Subcutaneous abdominal adipose tissue (tissue), 5 donors: ENCODE measurements around the gene VWA5B1.

Experiments
- H3K27ac ChIP-seq: one replicate; pipeline ENCODE4 v1.7.0; 2013; ENCODE audit warnings: low read depth, mild to moderate bottlenecking, inconsistent platforms, low read length, moderate library complexity
- H3K27me3 ChIP-seq, 5 donors: one replicate each; pipeline ENCODE4 v1.7.0; 2013; ENCODE audit warnings: low read length in 5 of 5, inconsistent platforms in 1 of 5; ENCODE audit not compliant: control insufficient read depth in 5 of 5, insufficient read depth in 4 of 5
- H3K36me3 ChIP-seq, 5 donors: one replicate each; pipeline ENCODE4 v1.7.0; 2013; ENCODE audit warnings: low read length in 5 of 5; ENCODE audit not compliant: control insufficient read depth in 5 of 5, insufficient read depth in 5 of 5
- H3K4me1 ChIP-seq, 5 donors: one replicate each; pipeline ENCODE4 v1.7.0; 2013; ENCODE audit warnings: low read length in 5 of 5, mild to moderate bottlenecking in 3 of 5, moderate library complexity in 1 of 5; ENCODE audit not compliant: control insufficient read depth in 5 of 5, insufficient read depth in 5 of 5
- H3K4me3 ChIP-seq, 5 donors: one replicate each; pipeline ENCODE4 v1.7.0; 2013; ENCODE audit warnings: low read length in 5 of 5, low read depth in 1 of 5
- H3K9ac ChIP-seq, 5 donors: one replicate each; pipeline ENCODE4 v1.7.0; 2013; ENCODE audit warnings: low read length in 5 of 5, mild to moderate bottlenecking in 4 of 5, moderate library complexity in 3 of 5
- H3K9me3 ChIP-seq, 5 donors: one replicate each; pipeline ENCODE4 v1.7.0; 2013; ENCODE audit warnings: low read length in 5 of 5; ENCODE audit not compliant: control insufficient read depth in 5 of 5
- donor health status: healthy.
- donor health status: healthy.
- donor health status: healthy.
- donor health status: healthy.
- donor health status: healthy.

VWA5B1 gene

DNA sequence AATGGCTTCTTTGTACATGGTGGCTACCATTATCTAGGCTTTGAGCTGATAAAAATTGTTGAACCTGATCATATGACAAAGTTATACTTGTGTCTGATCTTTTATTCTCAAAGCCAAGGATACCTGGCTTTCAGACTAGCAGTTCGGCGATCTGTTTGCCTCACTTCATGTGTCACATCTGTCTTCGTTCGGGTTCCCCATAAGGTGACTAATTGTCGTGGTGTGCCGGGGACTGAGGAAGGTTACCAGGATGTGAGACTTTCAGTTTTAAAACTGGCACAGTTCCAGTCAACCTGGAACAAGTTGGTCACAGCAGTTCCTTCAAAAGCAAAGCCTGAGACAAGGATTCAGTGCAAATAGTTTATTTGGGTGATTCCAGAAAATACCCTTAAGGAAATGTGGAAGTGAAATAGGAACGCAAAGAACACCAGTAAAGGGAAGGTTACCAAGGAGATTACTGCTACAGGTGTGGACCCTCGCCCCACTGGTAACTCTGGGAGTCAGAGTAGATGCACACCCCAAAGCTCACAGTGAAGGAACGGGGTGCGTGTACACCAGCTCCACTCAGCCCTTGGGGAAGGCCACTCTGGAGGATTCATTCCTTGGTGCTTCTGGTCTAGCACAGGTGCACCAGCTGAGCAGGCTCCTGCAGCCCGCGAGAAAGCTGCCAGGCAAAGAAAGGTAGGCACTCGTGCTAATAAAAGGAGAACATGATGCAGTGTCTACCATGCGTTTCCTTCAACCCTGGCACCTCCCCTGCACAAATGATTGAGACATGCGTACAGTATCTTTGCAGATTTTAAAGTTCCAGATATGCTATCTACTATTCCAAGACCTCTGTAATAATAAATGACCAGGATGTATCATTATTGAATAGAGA, 69.0 kb downstream of the VWA5B1 start:
- peaks cover 0 to 7% (median 0%) of the 10 kb centered on the region in 5 donors for H3K9me3 ChIP-seq
- H3K27me3 ChIP-seq = peaks cover 7 to 35% (median 22%) of the 10 kb centered on the region in 5 donors
- peaks cover 0 to 11% (median 10%) of the 10 kb centered on the region in 5 donors for H3K4me1 ChIP-seq
- no peak overlapping the region for H3K27ac ChIP-seq
- H3K4me3 ChIP-seq = no peak overlapping the region
- H3K9ac ChIP-seq = no peak overlapping the region
- H3K36me3 ChIP-seq = no peaks in the 10 kb centered on the region

DNA sequence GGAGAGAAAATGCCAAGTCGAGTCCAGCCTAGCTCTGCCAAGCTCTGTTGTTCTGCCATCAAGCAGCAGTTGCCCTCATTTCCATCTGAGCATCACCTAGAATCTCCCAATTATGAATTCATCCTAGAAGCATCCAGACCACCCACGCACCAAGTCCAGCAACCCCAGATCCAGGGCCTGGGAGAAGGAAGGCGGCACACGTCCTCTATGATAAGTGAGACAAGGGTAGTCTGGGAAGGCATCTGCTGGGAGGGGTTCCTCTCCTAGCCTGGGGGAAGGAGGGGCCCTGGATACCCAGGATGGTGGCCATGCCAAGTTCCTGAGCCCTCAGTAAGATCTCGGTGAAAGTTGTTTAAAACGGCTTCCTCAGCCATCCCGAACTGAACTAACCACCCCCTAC, 70.7 kb downstream of the VWA5B1 start:
- Histone ChIP-seq H3K4me1 (peaks cover 0 to 13% (median 12%) of the 10 kb centered on the region in 5 donors), H3K36me3 (no peaks in the 10 kb centered on the region), H3K4me3 (no peak overlapping the region), H3K9me3 (peaks cover 0 to 7% (median 0%) of the 10 kb centered on the region in 5 donors), H3K9ac (no peak overlapping the region), H3K27ac (no peak overlapping the region), H3K27me3 (peaks cover 16 to 51% (median 39%) of the 10 kb centered on the region in 5 donors)

GRCh38 chr1:20361805-20362381, 71.2 kb downstream of the VWA5B1 start:
- peaks cover 0 to 7% (median 0%) of the 10 kb centered on the region in 5 donors for H3K9me3 ChIP-seq
- H3K4me1 ChIP-seq = peaks cover 0 to 16% (median 13%) of the 10 kb centered on the region in 5 donors
- H3K36me3 ChIP-seq = no peaks in the 10 kb centered on the region
- no peak overlapping the region for H3K27ac ChIP-seq
- no peak overlapping the region for H3K4me3 ChIP-seq
- H3K9ac ChIP-seq = no peak overlapping the region
- H3K27me3 ChIP-seq = peaks cover 21 to 53% (median 43%) of the 10 kb centered on the region in 5 donors

GRCh38 chr1:20362856-20363255, 72.2 kb downstream of the VWA5B1 start:
- peaks cover 30 to 60% (median 51%) of the 10 kb centered on the region in 5 donors for H3K27me3 ChIP-seq
- H3K4me1 ChIP-seq = peaks cover 0 to 16% (median 13%) of the 10 kb centered on the region in 5 donors

GRCh38 chr1:20365421-20366055, 74.9 kb downstream of the VWA5B1 start:
- no peak overlapping the region for H3K4me3 ChIP-seq

More at GRCh38 chr1:20362856-20363255, 72.2 kb downstream of the VWA5B1 start:
- Histone ChIP-seq H3K9me3 (peaks cover 0 to 7% (median 0%) of the 10 kb centered on the region in 5 donors), H3K4me3 (no peak overlapping the region), H3K36me3 (no peaks in the 10 kb centered on the region), H3K27ac (no peak overlapping the region), H3K9ac (no peak overlapping the region)

DNA sequence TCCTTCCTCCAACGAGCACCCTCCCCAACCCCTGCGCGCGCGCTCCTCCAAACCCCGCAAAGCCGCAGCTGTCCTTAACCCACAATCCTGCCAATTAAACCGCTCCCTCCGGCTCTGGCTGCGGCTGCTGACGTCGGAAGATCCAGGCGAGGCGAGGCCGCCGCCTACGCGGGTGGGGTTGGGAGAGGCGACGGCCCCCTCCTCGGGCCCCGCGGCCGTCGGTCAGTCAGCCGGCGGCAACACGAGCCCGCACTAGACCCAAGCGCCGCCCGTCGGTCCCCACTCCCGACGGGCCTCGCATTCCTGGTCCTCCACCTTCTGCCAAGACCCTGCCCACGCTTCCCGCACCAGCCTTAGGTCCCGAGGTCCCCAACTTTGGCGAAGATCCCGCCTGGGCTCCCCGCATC, 75.4 kb downstream of the VWA5B1 start:
- no peak overlapping the region for H3K4me3 ChIP-seq
- H3K27me3 ChIP-seq = peaks cover 35 to 75% (median 54%) of the 10 kb centered on the region in 5 donors
- H3K27ac ChIP-seq = no peak overlapping the region
- H3K9ac ChIP-seq = no peak overlapping the region
- H3K9me3 ChIP-seq = peaks cover 0 to 7% (median 0%) of the 10 kb centered on the region in 5 donors
- H3K4me1 ChIP-seq = peaks cover 0 to 6% (median 3%) of the 10 kb centered on the region in 5 donors
- no peaks in the 10 kb centered on the region for H3K36me3 ChIP-seq

More at GRCh38 chr1:20365421-20366055, 74.9 kb downstream of the VWA5B1 start:
- Histone ChIP-seq H3K4me1 (peaks cover 0 to 6% (median 3%) of the 10 kb centered on the region in 5 donors), H3K36me3 (no peaks in the 10 kb centered on the region), H3K27me3 (peaks cover 35 to 75% (median 53%) of the 10 kb centered on the region in 5 donors), H3K9ac (no peak overlapping the region), H3K27ac (no peak overlapping the region), H3K9me3 (peaks cover 0 to 7% (median 0%) of the 10 kb centered on the region in 5 donors)

GRCh38 chr1:20366463-20367115, 75.9 kb downstream of the VWA5B1 start:
- Histone ChIP-seq H3K36me3 (no peaks in the 10 kb centered on the region), H3K4me1 (peaks cover 0 to 6% (median 3%) of the 10 kb centered on the region in 5 donors), H3K4me3 (no peak overlapping the region), H3K27me3 (peaks cover 35 to 71% (median 50%) of the 10 kb centered on the region in 5 donors), H3K9ac (no peak overlapping the region), H3K9me3 (peaks cover 0 to 7% (median 0%) of the 10 kb centered on the region in 5 donors), H3K27ac (no peak overlapping the region)

DNA sequence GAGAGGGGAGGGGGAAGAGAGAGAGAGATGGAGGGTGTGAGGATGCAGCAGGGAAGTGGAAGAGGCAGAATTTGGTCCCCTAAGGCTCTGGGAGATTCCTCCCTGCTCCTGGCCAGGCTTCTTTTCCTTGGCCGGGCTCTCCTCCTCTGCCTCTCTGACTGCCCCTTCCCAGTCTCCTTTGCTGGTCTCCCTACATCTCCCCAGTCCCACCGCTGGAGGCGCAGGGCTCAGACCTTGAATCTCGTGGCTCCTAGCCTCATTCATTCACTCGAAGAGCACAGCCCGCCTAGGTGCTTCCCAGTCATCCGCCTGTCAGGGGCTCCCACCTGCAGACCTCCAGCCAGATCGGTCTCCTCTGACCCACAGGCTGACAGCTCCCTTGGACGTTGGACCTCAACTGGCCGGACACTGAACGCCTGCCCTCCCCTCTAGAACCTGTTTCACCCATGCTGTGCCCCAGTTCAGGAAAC, 76.5 kb downstream of the VWA5B1 start:
- peaks cover 0 to 1% (median 0%) of the 10 kb centered on the region in 5 donors for H3K9me3 ChIP-seq
- H3K27ac ChIP-seq = no peak overlapping the region
- no peaks in the 10 kb centered on the region for H3K36me3 ChIP-seq
- H3K4me1 ChIP-seq = peaks cover 0 to 6% (median 3%) of the 10 kb centered on the region in 5 donors
- H3K9ac ChIP-seq = no peak overlapping the region
- peaks cover 35 to 73% (median 49%) of the 10 kb centered on the region in 5 donors for H3K27me3 ChIP-seq
- H3K4me3 ChIP-seq = no peak overlapping the region

GRCh38 chr1:20367626-20368025, 77.0 kb downstream of the VWA5B1 start:
- H3K36me3 ChIP-seq = no peaks in the 10 kb centered on the region
- H3K9ac ChIP-seq = no peak overlapping the region
- peaks cover 0 to 6% (median 3%) of the 10 kb centered on the region in 5 donors for H3K4me1 ChIP-seq
- no peak overlapping the region for H3K27ac ChIP-seq
- H3K9me3 ChIP-seq = no peaks in the 10 kb centered on the region
- no peak overlapping the region for H3K4me3 ChIP-seq
- H3K27me3 ChIP-seq = peaks cover 35 to 70% (median 48%) of the 10 kb centered on the region in 5 donors
